HL-60 (cell line): Measurements from ENCODE around the gene MLLT3.

Source experiments
- DNase-seq, 2 experiments: peaks; one replicate each; pipeline ENCODE4 v3.0.0-alpha.2; 2010 to 2020; ENCODE audit warnings: low read depth in 1 of 2, low spot score in 1 of 2
- H3K27ac ChIP-seq: fragments of 250-450 bp; sonication (Bioruptor Pico); replicated peaks from 2 replicates; pipeline ENCODE4 v1.5.1; 2020; ENCODE audit warnings: mild to moderate bottlenecking, moderate library complexity
- H3K27me3 ChIP-seq: fragments of 250-450 bp; sonication (Bioruptor Pico); 2 replicates; pipeline ENCODE4 v1.5.1; 2021; ENCODE audit warnings: mild to moderate bottlenecking, moderate library complexity; ENCODE audit not compliant: insufficient read depth, poor library complexity, severe bottlenecking
- H3K4me3 ChIP-seq: replicated peaks from 2 replicates; pipeline ENCODE4 v1.5.1; 2011; ENCODE audit warnings: mild to moderate bottlenecking, control low read depth, low read length; ENCODE audit not compliant: insufficient read depth
- GABPA ChIP-seq: IDR thresholded peaks from 2 replicates; pipeline ENCODE4 v1.6.1; 2012; ENCODE audit warnings: low read depth
- POLR2AphosphoS5 ChIP-seq: IDR thresholded peaks from 2 replicates; pipeline ENCODE4 v1.6.1; 2012; ENCODE audit warnings: low read depth
- SPI1 ChIP-seq: IDR thresholded peaks from 2 replicates; pipeline ENCODE4 v1.6.1; 2012; ENCODE audit warnings: low read depth, mild to moderate bottlenecking, borderline replicate concordance
- TF ChIP-seq, protein P1 (sequence below): IDR thresholded peaks from 2 replicates; pipeline ENCODE4 v1.6.1; 2012; ENCODE audit warnings: low read depth; ENCODE audit not compliant: insufficient replicate concordance
- TF ChIP-seq, protein P2 (sequence below): IDR thresholded peaks from one replicate; pipeline ENCODE4 v1.5.1; 2011; ENCODE audit warnings: low read length, control low read depth, inconsistent platforms; ENCODE audit not compliant: insufficient read depth

Gene MLLT3

DNA sequence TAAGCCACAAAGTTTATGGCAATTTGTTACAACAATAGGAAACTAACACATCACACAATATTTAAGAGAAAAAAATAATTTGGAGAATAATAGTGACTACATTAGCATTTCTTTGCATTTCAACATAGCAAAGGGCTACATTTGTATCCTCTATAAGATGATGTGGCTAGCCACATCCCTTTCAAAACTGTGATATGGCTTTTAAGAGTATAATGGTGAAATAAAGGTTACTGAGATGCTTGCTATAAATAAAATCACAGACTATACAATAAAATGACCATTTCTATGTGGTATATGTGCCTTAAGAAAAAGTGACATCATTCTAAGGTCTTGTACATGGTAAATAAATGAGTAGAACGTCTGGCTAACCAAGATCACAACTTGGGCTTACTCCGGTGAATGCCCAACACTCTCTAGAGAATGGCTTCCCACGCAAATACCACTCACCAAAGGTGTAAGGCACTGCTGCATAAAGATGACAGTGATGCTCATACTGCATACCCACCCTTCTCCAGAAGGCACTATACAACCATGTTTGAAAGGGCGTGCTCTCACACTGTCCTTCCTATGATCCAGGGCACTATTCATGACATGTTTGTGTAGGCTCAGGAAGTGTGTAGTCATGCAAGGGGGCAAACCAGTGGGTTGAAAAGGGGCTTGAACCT, 286.5 kb downstream of the MLLT3 start:
- no peak overlapping the region for H3K4me3 ChIP-seq

DNA sequence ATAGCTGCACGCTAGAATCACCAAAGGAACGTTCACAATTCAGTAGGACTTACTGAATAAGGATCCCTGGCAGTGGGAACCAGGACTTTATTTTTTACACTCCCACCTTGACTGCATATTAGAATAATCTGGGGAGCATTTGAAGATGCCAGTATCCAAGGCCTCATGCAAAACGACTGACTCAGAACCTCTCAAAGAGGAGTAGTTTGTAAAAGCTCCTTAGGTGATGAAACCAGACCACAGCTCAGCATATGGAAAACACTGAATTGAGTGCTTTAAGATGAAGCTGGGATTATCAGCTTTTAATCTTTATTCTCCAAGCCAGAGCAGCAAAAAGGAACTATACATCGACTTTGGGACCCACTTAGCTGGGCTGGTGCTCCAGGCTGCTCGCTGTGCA, 288.3 kb downstream of the MLLT3 start:
- TF ChIP-seq SPI1: no peak
- TF ChIP-seq, protein P1, sequence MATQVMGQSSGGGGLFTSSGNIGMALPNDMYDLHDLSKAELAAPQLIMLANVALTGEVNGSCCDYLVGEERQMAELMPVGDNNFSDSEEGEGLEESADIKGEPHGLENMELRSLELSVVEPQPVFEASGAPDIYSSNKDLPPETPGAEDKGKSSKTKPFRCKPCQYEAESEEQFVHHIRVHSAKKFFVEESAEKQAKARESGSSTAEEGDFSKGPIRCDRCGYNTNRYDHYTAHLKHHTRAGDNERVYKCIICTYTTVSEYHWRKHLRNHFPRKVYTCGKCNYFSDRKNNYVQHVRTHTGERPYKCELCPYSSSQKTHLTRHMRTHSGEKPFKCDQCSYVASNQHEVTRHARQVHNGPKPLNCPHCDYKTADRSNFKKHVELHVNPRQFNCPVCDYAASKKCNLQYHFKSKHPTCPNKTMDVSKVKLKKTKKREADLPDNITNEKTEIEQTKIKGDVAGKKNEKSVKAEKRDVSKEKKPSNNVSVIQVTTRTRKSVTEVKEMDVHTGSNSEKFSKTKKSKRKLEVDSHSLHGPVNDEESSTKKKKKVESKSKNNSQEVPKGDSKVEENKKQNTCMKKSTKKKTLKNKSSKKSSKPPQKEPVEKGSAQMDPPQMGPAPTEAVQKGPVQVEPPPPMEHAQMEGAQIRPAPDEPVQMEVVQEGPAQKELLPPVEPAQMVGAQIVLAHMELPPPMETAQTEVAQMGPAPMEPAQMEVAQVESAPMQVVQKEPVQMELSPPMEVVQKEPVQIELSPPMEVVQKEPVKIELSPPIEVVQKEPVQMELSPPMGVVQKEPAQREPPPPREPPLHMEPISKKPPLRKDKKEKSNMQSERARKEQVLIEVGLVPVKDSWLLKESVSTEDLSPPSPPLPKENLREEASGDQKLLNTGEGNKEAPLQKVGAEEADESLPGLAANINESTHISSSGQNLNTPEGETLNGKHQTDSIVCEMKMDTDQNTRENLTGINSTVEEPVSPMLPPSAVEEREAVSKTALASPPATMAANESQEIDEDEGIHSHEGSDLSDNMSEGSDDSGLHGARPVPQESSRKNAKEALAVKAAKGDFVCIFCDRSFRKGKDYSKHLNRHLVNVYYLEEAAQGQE: no peak
- TF ChIP-seq, protein P2, sequence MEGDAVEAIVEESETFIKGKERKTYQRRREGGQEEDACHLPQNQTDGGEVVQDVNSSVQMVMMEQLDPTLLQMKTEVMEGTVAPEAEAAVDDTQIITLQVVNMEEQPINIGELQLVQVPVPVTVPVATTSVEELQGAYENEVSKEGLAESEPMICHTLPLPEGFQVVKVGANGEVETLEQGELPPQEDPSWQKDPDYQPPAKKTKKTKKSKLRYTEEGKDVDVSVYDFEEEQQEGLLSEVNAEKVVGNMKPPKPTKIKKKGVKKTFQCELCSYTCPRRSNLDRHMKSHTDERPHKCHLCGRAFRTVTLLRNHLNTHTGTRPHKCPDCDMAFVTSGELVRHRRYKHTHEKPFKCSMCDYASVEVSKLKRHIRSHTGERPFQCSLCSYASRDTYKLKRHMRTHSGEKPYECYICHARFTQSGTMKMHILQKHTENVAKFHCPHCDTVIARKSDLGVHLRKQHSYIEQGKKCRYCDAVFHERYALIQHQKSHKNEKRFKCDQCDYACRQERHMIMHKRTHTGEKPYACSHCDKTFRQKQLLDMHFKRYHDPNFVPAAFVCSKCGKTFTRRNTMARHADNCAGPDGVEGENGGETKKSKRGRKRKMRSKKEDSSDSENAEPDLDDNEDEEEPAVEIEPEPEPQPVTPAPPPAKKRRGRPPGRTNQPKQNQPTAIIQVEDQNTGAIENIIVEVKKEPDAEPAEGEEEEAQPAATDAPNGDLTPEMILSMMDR: no peak
- no peak for TF ChIP-seq GABPA
- TF ChIP-seq POLR2AphosphoS5: no peak
- no peak overlapping the region for H3K4me3 ChIP-seq
- no peaks in the 10 kb centered on the region for H3K27me3 ChIP-seq
- H3K27ac ChIP-seq: no peak overlapping the region
- DNase-seq: no peak

More for the DNA sequence above, 286.5 kb downstream of the MLLT3 start:
- Histone ChIP-seq H3K27me3 (no peaks in the 10 kb centered on the region), H3K27ac (no peak overlapping the region)
- TF ChIP-seq GABPA (no peak), SPI1 (no peak), POLR2AphosphoS5 (no peak)
- TF ChIP-seq, protein P2: no peak
- TF ChIP-seq, protein P1: no peak
- DNase-seq: no peak

DNA sequence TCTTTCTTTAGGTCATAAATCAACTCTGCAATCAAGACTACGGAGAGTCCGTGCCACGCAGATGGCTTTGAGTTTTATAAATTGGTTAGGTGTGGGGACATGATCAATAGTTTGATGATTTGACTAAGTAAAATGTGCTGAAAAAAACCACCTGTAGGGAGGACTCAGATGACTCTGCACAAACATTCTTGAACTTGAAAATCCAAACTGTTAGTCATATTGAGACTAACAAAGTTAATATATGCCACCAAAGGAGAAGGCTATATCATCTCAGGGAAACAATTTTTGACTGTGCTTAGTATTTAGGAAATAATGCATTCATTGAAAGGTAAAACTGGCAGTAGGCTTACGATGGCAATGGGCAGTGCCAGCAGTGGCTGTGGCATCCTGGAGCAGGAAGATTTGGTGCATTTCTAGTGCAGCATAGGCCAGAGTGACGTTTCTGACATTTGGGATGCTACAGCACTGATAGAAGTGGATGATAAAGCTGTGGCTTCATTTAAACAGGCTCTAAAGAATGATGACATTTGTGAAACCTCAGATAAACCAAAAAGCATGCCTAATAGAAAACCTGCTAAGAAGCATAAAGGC, 291.1 kb downstream of the MLLT3 start:
- no peak overlapping the region for H3K4me3 ChIP-seq
- DNase-seq: no peak
- no peak overlapping the region for H3K27ac ChIP-seq
- no peaks in the 10 kb centered on the region for H3K27me3 ChIP-seq
- no peak for TF ChIP-seq POLR2AphosphoS5
- TF ChIP-seq, protein P2: no peak
- TF ChIP-seq, protein P1: no peak
- TF ChIP-seq SPI1: no peak
- TF ChIP-seq GABPA: no peak
